K562 (cell line): Measurements from ENCODE around the gene ZNF214. TPM values are rescaled to one million over a fixed set of nuclear protein-coding genes. Genes with fewer than 3 reads are reported as not detected.

Source experiments
- ATAC-seq: fragments of 200-7000 bp; cut with Tn5 transposase; 3 replicates; pipeline ENCODE4 v1.9.1; 2020; ENCODE audit warnings: moderate library complexity
- BruUV-seq: library from RNA; stranded (reverse); fragments of 400-500 nt; replicated peaks from 2 replicates; lab custom pipeline; 2021; lab: Mats Ljungman, UMichigan
- CTCF ChIA-PET: fragments of 300-600 bp; formaldehyde crosslinking; extraction: SDS; loops from one replicate; lab custom pipeline; 2021; ENCODE audit warnings: low intra/inter-chr PET ratio; lab: Yijun Ruan, JAX
- POLR2A ChIA-PET: fragments of 300-600, 350-650 bp; sonication (Branson Sonifier 250); formaldehyde crosslinking; extraction: SDS; loops from one replicate; lab custom pipeline; 2021; ENCODE audit warnings: antibody characterized with exemption, inconsistent platforms; lab: Yijun Ruan, JAX
- DNase-seq, 4 experiments: peaks; one replicate each; pipeline versions ENCODE4 v3.0.0 to v3.0.0-alpha.2; 2011 to 2018; ENCODE audit warnings: low spot score in 3 of 4, mixed read lengths in 3 of 4; ENCODE audit errors: extremely low read depth in 1 of 4
- FAIRE-seq: peaks from 2 replicates; lab custom pipeline; 2011; peaks lifted over from hg19 to GRCh38; lab: Jason Lieb, UNC
- H2AFZ ChIP-seq: 2 replicates; pipeline ENCODE4 v1.6.0; 2011; ENCODE audit warnings: low read depth, low read length, control low read depth, inconsistent platforms
- H3K27ac ChIP-seq: fragments of 200-600 bp; 3 replicates; pipeline ENCODE4 v1.8.0; 2011; ENCODE audit warnings: low read depth, mild to moderate bottlenecking, control low read depth, inconsistent platforms, low read length, moderate library complexity, mixed read lengths; ENCODE audit errors: extremely low read depth
- H3K27me3 ChIP-seq, 2 experiments: fragments of 300-600 bp in 1 of 2; 2 replicates in 1 of 2; 3 replicates in 1 of 2; pipeline versions ENCODE4 v1.6.0 to v1.8.0; 2011; ENCODE audit warnings: inconsistent platforms in 2 of 2, low read length in 2 of 2, mild to moderate bottlenecking in 1 of 2, mixed read lengths in 1 of 2, moderate library complexity in 1 of 2; ENCODE audit not compliant: control insufficient read depth in 2 of 2, insufficient read depth in 2 of 2
- H3K36me3 ChIP-seq: fragments of 300-600 bp; 3 replicates; pipeline ENCODE4 v1.8.0; 2011; ENCODE audit warnings: mild to moderate bottlenecking, low read length, inconsistent platforms; ENCODE audit not compliant: control insufficient read depth, insufficient read depth
- H3K4me1 ChIP-seq, 2 experiments: fragments of 200-600 bp in 1 of 2; replicated peaks in 1 of 2; 2 replicates in 1 of 2; 3 replicates in 1 of 2; pipeline versions ENCODE4 v1.5.1 to v1.8.0; 2011; ENCODE audit warnings: inconsistent platforms in 2 of 2, low read length in 2 of 2, mild to moderate bottlenecking in 1 of 2, mixed read lengths in 1 of 2, moderate library complexity in 1 of 2; ENCODE audit not compliant: control insufficient read depth in 2 of 2, insufficient read depth in 2 of 2
- H3K4me2 ChIP-seq: 2 replicates; pipeline ENCODE4 v1.6.1; 2011; ENCODE audit warnings: low read length, control low read depth, inconsistent platforms, mixed read lengths; ENCODE audit not compliant: insufficient read depth
- H3K4me3 ChIP-seq: fragments of 200-600 bp; sonication (generic), shearing (Covaris generic); 2 replicates; pipeline ENCODE4 v1.5.1; 2016; ENCODE audit warnings: control low read depth, inconsistent platforms
- H3K79me2 ChIP-seq: fragments of 200-600 bp; 3 replicates; pipeline ENCODE4 v1.8.0; 2011; ENCODE audit warnings: low read length, inconsistent platforms; ENCODE audit not compliant: control insufficient read depth, insufficient read depth
- H3K9ac ChIP-seq, 2 experiments: 2 replicates each; pipeline versions ENCODE4 v1.6.0 to v1.6.1; 2011; ENCODE audit warnings: low read depth in 2 of 2, low read length in 2 of 2, control low read depth in 1 of 2, inconsistent platforms in 1 of 2, mild to moderate bottlenecking in 1 of 2, mixed read lengths in 1 of 2; ENCODE audit not compliant: insufficient read depth in 1 of 2
- H3K9me1 ChIP-seq: one replicate; pipeline ENCODE4 v1.6.0; 2011; ENCODE audit warnings: inconsistent platforms, mild to moderate bottlenecking, low read length, moderate library complexity; ENCODE audit not compliant: control insufficient read depth, insufficient read depth
- H3K9me3 ChIP-seq: replicated peaks from 2 replicates; pipeline ENCODE4 v1.5.1; 2011; ENCODE audit warnings: low read depth, low read length, inconsistent platforms; ENCODE audit not compliant: control insufficient read depth, insufficient read depth
- H4K20me1 ChIP-seq: replicated peaks from 2 replicates; pipeline ENCODE4 v1.6.1; 2011; ENCODE audit warnings: low read length, inconsistent platforms, mixed read lengths; ENCODE audit not compliant: control insufficient read depth, insufficient read depth
- CREBBP ChIP-seq: IDR thresholded peaks from one replicate; pipeline ENCODE4 v1.6.1; 2012; ENCODE audit warnings: low read depth, mild to moderate bottlenecking, control low read depth, inconsistent platforms, low read length
- E2F1 ChIP-seq: sonication (generic); formaldehyde crosslinking; IDR thresholded peaks from 2 replicates; pipeline ENCODE4 v1.8.1; 2023; ENCODE audit warnings: mild to moderate bottlenecking, missing genetic modification reagents, moderate library complexity
- RFX7 ChIP-seq: fragments of 250-450 bp; sonication (Bioruptor Pico); IDR thresholded peaks from 2 replicates; pipeline ENCODE4 v1.5.1; 2021; ENCODE audit warnings: mild to moderate bottlenecking
- ZNF398 ChIP-seq: fragments of 250-450 bp; sonication (Bioruptor Pico); IDR thresholded peaks from 2 replicates; pipeline ENCODE4 v1.8.0; 2021; ENCODE audit warnings: moderate library complexity, mild to moderate bottlenecking, inconsistent platforms
- ZNF444 ChIP-seq: fragments of 250-450 bp; sonication (Bioruptor Pico); IDR thresholded peaks from 2 replicates; pipeline ENCODE4 v1.4.0; 2020; ENCODE audit warnings: mild to moderate bottlenecking, moderate library complexity
- ZNF584 ChIP-seq: fragments of 200-800 bp; sonication (Bioruptor generic); IDR thresholded peaks from 2 replicates; pipeline ENCODE4 v1.6.1; 2016; ENCODE audit warnings: low read depth, mild to moderate bottlenecking, missing genetic modification characterization, missing compliant biosample characterization
- ZNF699 ChIP-seq: fragments of 250-450 bp; sonication (Bioruptor Pico); IDR thresholded peaks from 2 replicates; pipeline ENCODE4 v1.8.0; 2021; ENCODE audit warnings: mild to moderate bottlenecking, moderate library complexity; ENCODE audit not compliant: insufficient replicate concordance
- WGBS: fragments of 100-300 bp; shearing (Covaris generic); methylation state at CpG from one replicate; pipeline ENCODE4 v1.1.6; 2016; ENCODE audit warnings: low coverage, mixed read lengths; ENCODE audit not compliant: insufficient coverage; ENCODE audit errors: missing lambda C conversion rate; 5-methylcytosine and 5-hydroxymethylcytosine counted together
- in situ Hi-C: fragments of 300-500 bp; cut with MboI; formaldehyde crosslinking; loops from 4 replicates; pipeline ENCODE4 v1.15.0; 2018; ENCODE audit warnings: inconsistent platforms, mixed read lengths
- intact Hi-C: fragments of 100-400 bp; cut with micrococcal nuclease; formaldehyde crosslinking; loops from 2 replicates; pipeline ENCODE4 v1.14.2; 2022
- polyA plus RNA-seq, 8 experiments: library from polyadenylated mRNA; depleted of rRNA in 4 of 8; stranded (reverse) in 5 of 8; unstranded in 3 of 8; fragments of >200 nt; fragmentation: Nextera tagmentation in 2 of 8; fragmentation: Illumina TruSeq in 1 of 8; extraction: Ambion mirVana in 2 of 8; extraction: Trizol in 1 of 8; gene quantifications; 2 replicates each; pipeline versions ENCODE4 v1.2.1 to v1.2.3, GENCODE V29; 2011 to 2014; ENCODE audit warnings: inconsistent platforms in 1 of 8, missing spikeins in 1 of 8
- total RNA-seq, 7 experiments: library from RNA; depleted of rRNA in 6 of 7; stranded (reverse); fragments of >200 nt in 6 of 7; fragmentation: Illumina TruSeq in 2 of 7; extraction: Trizol in 2 of 7; gene quantifications; 2 replicates each; pipeline versions ENCODE4 v1.2.1 to v1.2.3, GENCODE V29; 2011 to 2021; ENCODE audit warnings: low replicate concordance in 1 of 7
- TF ChIP-seq, protein P1 (sequence below): fragments of 450-650 bp; IDR thresholded peaks from 2 replicates; pipeline ENCODE4 v1.6.1; 2016; ENCODE audit warnings: antibody characterized with exemption

Gene ZNF214
- total and polyA plus RNA-seq, 9 of the 15 experiments (the other 6 are each of a cell fraction or from before 2014, with no cell fraction given): 0.06 to 0.41 (median 0.33) TPM; not detected in 1

GRCh38 chr11:7057641-7058040, 37.5 kb upstream of the ZNF214 start (continued):
- TF ChIP-seq ZNF398 (CRISPR knock-in tag): no peak

- 11% methylated on average over 6 of the region's 6 CpGs for WGBS
- no peaks in the 10 kb centered on the region for H3K36me3 ChIP-seq
- H3K9me3 ChIP-seq: no peaks in the 10 kb centered on the region
- no peak overlapping the region for H3K4me2 ChIP-seq
- no peak overlapping the region; the same call in 1 of the 2 replicates for H2AFZ ChIP-seq
- no peak overlapping the region for H3K4me3 ChIP-seq
- no peak overlapping the region for H3K9ac ChIP-seq
- TF ChIP-seq, protein P1, sequence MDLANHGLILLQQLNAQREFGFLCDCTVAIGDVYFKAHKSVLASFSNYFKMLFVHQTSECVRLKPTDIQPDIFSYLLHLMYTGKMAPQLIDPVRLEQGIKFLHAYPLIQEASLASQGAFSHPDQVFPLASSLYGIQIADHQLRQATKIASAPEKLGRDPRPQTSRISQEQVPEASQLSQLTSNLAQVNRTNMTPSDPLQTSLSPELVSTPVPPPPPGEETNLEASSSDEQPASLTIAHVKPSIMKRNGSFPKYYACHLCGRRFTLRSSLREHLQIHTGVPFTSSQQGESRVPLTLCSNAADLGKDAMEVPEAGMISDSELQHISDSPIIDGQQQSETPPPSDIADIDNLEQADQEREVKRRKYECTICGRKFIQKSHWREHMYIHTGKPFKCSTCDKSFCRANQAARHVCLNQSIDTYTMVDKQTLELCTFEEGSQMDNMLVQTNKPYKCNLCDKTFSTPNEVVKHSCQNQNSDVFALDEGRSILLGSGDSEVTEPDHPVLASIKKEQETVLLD: no peak
- no peak for TF ChIP-seq ZNF584 (CRISPR knock-in tag)
- no peak for TF ChIP-seq ZNF444
- no peak for TF ChIP-seq RFX7
- no peak for TF ChIP-seq ZNF699
- no peak for TF ChIP-seq E2F1
- no peak for TF ChIP-seq CREBBP
- H3K27ac ChIP-seq: no peak overlapping the region
- ATAC-seq (no peak), DNase-seq (no peak), FAIRE-seq (no peak)
- intact Hi-C loops (no loop called here), in situ Hi-C loops (no loop called here)
- H3K27me3 ChIP-seq: no peaks in the 10 kb centered on the region
- no TSS peak for BruUV-seq
- H3K4me1 ChIP-seq: no peaks in the 10 kb centered on the region
- CTCF ChIA-PET: no interaction called here
- H3K9me1 ChIP-seq: no peaks in the 10 kb centered on the region
- H3K79me2 ChIP-seq: no peaks in the 10 kb centered on the region
- no peaks in the 10 kb centered on the region for H4K20me1 ChIP-seq
- POLR2A ChIA-PET: interaction anchor here (0.7 kb wide), 1 partner anchor 130 kb away, joined by 3 read pairs; no protein-coding TSS in a partner anchor
These were observed 36.8 kb upstream of the ZNF214 start for GRCh38 chr11:7056828-7057513.
